ENCODE data around the gene LAMA3. TPM values are rescaled to one million over a fixed set of nuclear protein-coding genes. Genes with fewer than 3 reads are reported as not detected.

Gene LAMA3
- total RNA-seq, 4 donors from 2014 or later, result 46.5 to 75.4 (median 57.4) TPM

DNA sequence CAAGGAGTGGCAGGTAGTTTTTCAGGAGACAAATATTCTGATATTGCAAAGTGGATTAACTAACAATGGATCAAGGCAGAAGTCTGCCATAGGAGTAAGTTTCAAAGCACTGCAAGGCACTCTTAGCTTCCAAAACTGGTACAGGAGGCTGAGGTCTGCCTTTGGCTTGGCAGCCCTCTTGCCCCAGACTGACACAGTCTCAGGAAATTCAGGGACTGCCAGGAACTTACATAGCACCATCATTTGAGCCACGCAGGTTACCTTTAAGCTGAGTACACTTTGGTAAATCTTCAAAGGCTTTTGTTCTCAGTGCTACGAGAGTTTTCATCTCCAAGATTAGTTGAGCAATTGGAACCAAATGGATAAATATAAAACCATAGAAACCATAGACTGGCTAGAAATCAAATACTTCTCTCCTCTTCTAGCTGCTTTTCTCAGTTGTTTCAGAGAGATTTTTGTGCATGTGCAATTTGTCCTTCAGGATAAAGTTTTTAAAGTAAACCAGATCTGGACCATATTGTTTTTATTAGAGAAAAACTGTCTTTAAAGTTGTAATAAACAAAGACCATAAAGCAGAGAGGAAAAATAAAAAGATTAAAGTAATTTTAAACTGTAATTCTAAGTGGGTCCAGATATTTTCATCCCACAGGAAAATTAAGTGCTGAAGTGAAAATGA is 45.3 kb upstream of the LAMA3 start:
- Histone ChIP-seq H3K9me3 (no peaks in the 10 kb centered on the region), H3K4me3 (no peak overlapping the region), H3K4me1 (no peaks in the 10 kb centered on the region), H3K36me3 (no peaks in the 10 kb centered on the region), H3K27ac (no peak overlapping the region), H3K27me3 (no peaks in the 10 kb centered on the region)
- no peak for DNase-seq
- intact Hi-C loops (cut with DNase I; ENCODE audit: low total_unique reads), result no loop called here
- no peak for TF ChIP-seq POLR2A (IDR thresholded peaks at IDR 0.05)
- TF ChIP-seq, protein P1, sequence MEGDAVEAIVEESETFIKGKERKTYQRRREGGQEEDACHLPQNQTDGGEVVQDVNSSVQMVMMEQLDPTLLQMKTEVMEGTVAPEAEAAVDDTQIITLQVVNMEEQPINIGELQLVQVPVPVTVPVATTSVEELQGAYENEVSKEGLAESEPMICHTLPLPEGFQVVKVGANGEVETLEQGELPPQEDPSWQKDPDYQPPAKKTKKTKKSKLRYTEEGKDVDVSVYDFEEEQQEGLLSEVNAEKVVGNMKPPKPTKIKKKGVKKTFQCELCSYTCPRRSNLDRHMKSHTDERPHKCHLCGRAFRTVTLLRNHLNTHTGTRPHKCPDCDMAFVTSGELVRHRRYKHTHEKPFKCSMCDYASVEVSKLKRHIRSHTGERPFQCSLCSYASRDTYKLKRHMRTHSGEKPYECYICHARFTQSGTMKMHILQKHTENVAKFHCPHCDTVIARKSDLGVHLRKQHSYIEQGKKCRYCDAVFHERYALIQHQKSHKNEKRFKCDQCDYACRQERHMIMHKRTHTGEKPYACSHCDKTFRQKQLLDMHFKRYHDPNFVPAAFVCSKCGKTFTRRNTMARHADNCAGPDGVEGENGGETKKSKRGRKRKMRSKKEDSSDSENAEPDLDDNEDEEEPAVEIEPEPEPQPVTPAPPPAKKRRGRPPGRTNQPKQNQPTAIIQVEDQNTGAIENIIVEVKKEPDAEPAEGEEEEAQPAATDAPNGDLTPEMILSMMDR (IDR thresholded peaks at IDR 0.05), result no peak

DNA sequence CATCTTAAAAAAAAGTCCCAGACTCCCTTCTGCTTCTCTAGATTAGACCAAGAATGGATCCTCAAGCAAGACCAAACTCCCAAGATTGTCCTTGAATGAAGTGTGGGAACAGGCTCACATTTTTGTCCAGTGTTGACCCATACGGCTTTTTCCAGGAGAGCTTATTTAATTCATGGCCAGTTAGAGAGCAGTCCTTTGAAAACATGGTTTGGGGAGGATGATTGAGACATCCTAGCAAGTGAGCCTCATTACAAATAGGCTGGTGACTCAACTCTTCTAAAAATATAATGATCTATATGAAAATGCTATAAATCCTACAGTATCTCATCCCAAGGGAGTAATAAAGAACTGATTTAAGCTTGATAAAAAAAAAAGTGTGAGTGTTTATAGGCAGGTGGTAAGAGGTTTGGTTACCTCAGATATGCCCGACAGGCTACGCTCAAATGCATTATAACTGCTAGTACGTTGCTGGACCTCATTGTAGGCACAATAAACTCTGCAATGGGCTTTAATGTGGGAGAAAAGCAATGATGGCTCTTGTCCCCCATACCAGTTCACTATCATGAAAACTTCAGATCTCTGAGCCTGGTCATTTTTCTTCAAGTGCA is 43.6 kb upstream of the LAMA3 start:
- Histone ChIP-seq H3K4me3 (no peak overlapping the region), H3K27ac (no peak overlapping the region), H3K27me3 (no peaks in the 10 kb centered on the region), H3K9me3 (no peaks in the 10 kb centered on the region), H3K36me3 (no peaks in the 10 kb centered on the region), H3K4me1 (no peaks in the 10 kb centered on the region)
- TF ChIP-seq, protein P1 (IDR thresholded peaks at IDR 0.05), result no peak
- TF ChIP-seq POLR2A (IDR thresholded peaks at IDR 0.05), result no peak
- DNase-seq, result no peak
- intact Hi-C loops (cut with DNase I; ENCODE audit: low total_unique reads), result no loop called here

DNA sequence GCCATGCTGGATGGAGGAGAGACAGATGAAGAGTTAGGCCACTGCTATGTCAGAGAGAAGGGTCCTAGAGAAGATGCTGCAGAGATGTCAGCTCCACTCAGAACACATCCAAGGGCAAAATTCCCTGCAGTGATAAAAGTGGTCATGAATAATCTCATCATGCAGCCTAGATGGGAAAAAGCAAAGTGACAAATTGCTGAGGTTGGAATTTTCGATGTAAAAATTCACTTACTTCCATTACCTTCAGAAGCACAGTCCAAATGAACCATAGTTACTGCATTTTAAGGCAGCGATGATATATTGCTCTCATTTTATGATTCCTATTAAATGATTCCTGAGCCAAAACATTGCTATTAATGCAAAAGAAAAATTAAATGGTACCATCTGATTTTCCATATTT is 43.0 kb upstream of the LAMA3 start:
- TF ChIP-seq, protein P1 (IDR thresholded peaks at IDR 0.05), result no peak
- TF ChIP-seq POLR2A (IDR thresholded peaks at IDR 0.05), result no peak
- no peaks in the 10 kb centered on the region for H3K36me3 ChIP-seq

DNA sequence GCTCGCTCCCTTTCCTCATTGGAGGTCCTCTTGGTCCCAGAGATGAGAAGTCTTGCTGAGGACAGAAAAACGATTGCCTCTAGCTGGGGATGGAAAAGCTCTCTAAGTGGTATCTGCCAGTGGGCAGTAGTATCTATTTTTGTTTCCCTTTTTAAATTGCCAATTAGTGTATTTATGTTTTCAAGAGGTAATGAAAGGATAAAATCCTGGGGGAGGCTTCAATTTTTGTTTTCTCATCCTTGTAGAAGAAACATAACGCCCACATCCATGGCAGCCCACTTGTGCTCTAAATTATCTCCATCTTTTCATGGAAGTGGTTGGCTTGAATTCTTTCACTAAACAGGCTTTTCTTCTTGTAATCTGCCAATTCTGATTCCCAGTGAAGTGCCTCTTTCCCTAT is 40.8 kb upstream of the LAMA3 start:
- no peaks in the 10 kb centered on the region for H3K9me3 ChIP-seq
- H3K4me3 ChIP-seq, result no peak overlapping the region
- DNase-seq, result no peak
- no peaks in the 10 kb centered on the region for H3K27me3 ChIP-seq
- intact Hi-C loops (cut with DNase I; ENCODE audit: low total_unique reads), result no loop called here
- no peaks in the 10 kb centered on the region for H3K4me1 ChIP-seq
- no peaks in the 10 kb centered on the region for H3K36me3 ChIP-seq
- TF ChIP-seq, protein P1 (IDR thresholded peaks at IDR 0.05), result no peak
- no peak for TF ChIP-seq POLR2A (IDR thresholded peaks at IDR 0.05)
- peak overlapping the region in 1 of 2 donors; percentile 22 for H3K27ac ChIP-seq

More for the DNA sequence above, 43.0 kb upstream of the LAMA3 start:
- Histone ChIP-seq H3K27ac (no peak overlapping the region), H3K4me1 (no peaks in the 10 kb centered on the region), H3K4me3 (no peak overlapping the region), H3K9me3 (no peaks in the 10 kb centered on the region), H3K27me3 (no peaks in the 10 kb centered on the region)
- intact Hi-C loops (cut with DNase I; ENCODE audit: low total_unique reads), result no loop called here
- no peak for DNase-seq

DNA sequence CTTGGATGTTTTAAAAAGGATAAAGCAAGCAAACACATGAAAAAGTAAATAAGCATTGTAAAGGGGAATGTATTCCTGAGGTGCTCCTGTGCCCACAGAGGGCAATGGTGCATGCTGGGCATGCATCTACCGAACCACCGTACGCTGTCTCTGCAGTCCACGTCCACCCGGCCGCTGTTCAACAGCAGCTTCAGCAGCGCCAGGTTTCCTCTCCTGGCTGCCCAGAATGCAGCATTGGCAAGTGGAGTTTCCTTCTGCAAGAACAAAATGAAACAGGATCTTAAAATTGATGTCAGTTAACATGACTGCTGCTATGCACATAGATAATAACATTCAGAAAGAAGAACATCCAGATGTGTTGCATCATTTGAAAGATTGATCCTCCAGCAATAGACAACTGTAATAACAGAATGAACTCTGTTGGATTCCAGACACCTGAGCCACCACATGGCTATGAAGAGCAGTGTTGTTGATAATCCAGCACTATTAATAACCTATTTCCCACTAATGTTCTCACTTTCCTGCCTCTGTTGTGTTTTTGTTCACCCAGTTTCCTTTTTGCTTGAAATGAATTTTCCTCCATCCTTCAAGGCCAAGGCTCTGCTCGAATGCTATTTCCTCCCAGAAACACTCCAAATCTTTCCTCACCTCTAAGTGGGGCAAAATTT is 40.2 kb upstream of the LAMA3 start:
- TF ChIP-seq, protein P1 (IDR thresholded peaks at IDR 0.05), result no peak
- TF ChIP-seq POLR2A (IDR thresholded peaks at IDR 0.05), result no peak
- no peak overlapping the region for H3K4me3 ChIP-seq
- no peaks in the 10 kb centered on the region for H3K36me3 ChIP-seq
- no peaks in the 10 kb centered on the region for H3K27me3 ChIP-seq
- no peaks in the 10 kb centered on the region for H3K4me1 ChIP-seq
- intact Hi-C loops (cut with DNase I; ENCODE audit: low total_unique reads), result no loop called here
- no peak for DNase-seq
- H3K9me3 ChIP-seq, result no peaks in the 10 kb centered on the region
- peak overlapping the region; percentile 18 to 22 for H3K27ac ChIP-seq
